Fibroblast of pulmonary artery (primary cell): ENCODE results near the gene CFAP73.
"Not testable (repeated sequence)": the region's sequence is repeated elsewhere in the genome, so short reads cannot be mapped to it uniquely, and the experiment has no call there.

ENCODE experiments used
- DNase-seq: peaks from one replicate; pipeline ENCODE4 v3.0.0-alpha.2; 2010; ENCODE audit warnings: low read depth
- H3K4me3 ChIP-seq: replicated peaks from 2 replicates; pipeline ENCODE4 v1.5.1; 2011; ENCODE audit warnings: low read depth, mild to moderate bottlenecking, control low read depth, low read length, moderate library complexity
- TF ChIP-seq, protein P1 (sequence below): IDR thresholded peaks from 2 replicates; pipeline ENCODE4 v1.5.1; 2011; ENCODE audit warnings: mild to moderate bottlenecking, control low read depth, low read length, inconsistent platforms; ENCODE audit errors: missing control alignments

Gene CFAP73

DNA sequence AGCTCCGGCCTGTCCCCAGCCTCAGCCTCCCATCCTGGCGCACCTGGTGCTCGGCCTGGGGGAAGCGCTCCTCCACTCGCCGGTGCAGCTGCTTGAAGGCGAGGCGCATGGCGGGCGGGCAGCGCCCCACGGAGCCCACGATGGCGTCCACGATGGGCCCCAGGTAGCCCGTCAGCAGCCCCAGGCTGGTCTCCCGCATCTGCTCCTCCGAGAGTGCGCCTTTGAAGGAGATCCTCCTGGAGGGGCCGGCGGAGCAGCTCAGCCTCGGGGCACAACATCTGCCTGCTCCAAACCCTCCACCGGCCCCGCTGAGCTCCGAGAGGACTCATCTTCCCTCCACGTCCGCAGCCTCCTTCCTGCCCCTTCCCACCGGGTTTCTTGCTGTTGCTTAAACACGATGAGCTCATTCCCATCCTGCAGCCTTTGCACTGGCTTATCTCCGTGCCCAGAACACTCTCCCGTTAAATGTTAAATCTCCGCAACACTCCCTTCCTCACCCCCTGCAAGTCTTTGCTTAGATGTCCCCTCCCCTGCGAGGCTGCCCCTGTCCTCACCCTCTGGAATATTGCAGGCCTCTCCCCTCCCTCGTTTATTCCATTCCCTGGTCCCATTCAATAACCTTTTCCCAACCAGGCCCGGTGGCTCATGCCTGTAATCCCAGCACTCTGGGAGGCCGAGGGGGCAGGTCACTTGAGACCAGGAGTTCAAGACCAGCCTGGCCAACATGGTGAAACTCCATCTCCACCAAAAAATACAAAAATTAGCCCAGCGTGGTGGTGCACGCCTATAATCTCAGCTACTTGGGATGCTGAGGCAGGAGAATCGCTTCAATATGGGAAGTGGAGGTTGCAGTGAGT is 37.3 kb upstream of the CFAP73 start:
- DNase-seq = no peak
- TF ChIP-seq, protein P1, sequence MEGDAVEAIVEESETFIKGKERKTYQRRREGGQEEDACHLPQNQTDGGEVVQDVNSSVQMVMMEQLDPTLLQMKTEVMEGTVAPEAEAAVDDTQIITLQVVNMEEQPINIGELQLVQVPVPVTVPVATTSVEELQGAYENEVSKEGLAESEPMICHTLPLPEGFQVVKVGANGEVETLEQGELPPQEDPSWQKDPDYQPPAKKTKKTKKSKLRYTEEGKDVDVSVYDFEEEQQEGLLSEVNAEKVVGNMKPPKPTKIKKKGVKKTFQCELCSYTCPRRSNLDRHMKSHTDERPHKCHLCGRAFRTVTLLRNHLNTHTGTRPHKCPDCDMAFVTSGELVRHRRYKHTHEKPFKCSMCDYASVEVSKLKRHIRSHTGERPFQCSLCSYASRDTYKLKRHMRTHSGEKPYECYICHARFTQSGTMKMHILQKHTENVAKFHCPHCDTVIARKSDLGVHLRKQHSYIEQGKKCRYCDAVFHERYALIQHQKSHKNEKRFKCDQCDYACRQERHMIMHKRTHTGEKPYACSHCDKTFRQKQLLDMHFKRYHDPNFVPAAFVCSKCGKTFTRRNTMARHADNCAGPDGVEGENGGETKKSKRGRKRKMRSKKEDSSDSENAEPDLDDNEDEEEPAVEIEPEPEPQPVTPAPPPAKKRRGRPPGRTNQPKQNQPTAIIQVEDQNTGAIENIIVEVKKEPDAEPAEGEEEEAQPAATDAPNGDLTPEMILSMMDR = no peak
- H3K4me3 ChIP-seq = no peak overlapping the region

DNA sequence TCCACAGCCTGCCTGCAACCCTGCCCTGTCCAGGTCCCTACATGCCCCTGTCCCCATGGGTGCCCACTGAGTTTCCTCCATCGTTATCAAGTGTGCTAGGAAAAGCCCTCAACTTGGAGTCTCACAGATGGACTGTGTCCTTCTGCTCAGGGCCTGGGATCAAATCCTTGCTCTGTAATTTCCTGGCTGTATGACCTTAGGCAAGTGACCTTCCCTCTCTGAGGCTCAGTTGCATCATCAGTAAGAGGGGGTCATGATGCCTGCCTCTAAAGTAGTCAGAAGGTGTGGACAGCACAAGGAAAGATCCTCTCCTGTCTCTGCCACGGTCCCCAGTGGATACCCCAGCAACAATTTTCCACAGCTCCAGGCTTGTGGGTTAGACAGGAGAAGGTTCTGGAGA is 36.1 kb upstream of the CFAP73 start:
- H3K4me3 ChIP-seq = no peak overlapping the region
- no peak for DNase-seq
- TF ChIP-seq, protein P1 = no peak

DNA sequence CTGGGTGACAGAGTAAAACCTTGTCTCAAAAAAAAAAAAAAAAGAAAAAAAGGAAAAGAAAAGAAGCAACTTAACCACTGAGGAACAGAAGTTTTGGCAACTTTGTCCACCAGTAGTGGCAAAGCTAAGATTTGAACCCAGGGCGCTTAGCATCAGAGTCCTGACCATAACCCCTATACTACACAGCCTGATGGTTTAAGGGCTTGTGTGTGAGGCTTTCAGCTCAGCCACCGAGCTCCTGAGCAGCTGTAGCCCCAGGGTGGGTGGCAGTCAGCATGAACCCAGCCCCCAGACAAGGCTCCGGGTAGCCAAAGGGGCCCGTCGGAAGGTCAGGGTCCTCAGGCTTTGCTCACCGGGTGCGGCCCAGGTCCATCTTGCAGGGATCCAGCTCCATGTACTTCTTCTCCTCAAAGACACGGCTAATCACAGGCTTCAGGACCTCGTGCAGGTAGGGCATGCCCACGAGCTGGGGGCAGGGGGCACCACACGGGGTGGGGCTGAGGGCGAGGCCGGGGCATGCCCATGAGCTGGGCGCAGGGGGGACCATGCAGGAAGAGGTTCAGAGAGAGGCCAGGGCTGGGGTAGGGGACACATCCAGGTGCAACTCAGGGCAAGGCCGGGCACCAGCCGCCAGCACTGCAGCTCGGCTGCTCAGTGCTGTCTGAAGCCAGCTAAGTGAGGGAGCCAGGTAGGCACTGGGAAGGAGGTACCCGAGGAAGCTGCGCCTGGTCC is 34.9 kb upstream of the CFAP73 start:
- H3K4me3 ChIP-seq = no peak overlapping the region
- no peak for DNase-seq
- TF ChIP-seq, protein P1 = no peak

DNA sequence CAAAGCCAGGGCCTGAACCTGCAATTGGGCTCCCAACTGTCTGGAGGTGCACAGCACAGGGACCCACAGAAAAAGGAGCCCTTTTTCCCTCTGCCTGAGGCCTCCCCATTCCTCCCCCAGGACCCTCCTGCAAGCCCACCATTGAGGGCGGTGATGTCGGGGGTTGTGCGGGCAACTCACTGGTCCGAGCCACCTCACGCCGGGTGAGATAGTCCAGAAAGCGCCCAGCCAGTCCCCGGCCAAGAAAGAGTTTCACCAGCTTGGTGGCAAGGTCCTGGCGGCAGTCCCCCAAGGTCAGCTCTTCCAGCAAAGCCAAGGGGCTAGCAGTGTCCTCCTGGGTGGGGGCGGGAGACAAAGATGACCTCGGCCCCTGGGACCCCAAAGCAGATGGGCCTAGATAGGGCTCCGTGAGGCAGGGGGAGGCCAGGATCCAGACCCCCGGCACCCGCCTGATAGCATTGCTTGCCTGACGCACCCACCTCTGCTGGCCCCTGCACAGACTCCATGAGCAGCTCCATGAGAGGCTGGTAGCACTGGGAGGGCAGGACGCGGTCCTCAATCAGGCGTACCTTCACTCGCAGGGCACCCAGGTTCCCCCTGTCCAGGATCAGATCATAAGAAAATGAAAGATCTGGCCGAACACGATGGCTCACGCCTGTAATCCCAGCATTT is 33.9 kb upstream of the CFAP73 start:
- no peak overlapping the region for H3K4me3 ChIP-seq
- TF ChIP-seq, protein P1 = no peak
- no peak for DNase-seq

DNA sequence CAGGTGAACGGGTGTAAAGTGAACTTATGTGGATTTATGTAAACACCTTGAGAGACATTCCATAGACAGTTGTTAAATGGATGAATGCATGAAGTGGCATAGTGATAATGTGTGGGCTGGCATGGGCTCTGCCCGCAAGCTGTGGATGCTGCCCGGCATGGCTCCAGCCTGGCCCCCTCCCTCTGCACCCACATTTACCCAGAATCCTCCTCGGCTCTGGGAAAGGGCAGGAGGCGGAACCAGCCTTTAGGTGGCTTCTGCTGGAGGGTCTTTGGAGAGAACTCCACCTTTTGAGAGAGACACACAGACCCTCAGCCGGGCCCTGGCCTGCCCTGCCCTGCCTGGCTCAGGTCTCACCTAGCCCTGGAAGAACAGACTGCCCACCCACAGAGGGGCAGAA is 32.6 kb upstream of the CFAP73 start:
- TF ChIP-seq, protein P1 = no peak
- no peak for DNase-seq
- no peak overlapping the region for H3K4me3 ChIP-seq

DNA sequence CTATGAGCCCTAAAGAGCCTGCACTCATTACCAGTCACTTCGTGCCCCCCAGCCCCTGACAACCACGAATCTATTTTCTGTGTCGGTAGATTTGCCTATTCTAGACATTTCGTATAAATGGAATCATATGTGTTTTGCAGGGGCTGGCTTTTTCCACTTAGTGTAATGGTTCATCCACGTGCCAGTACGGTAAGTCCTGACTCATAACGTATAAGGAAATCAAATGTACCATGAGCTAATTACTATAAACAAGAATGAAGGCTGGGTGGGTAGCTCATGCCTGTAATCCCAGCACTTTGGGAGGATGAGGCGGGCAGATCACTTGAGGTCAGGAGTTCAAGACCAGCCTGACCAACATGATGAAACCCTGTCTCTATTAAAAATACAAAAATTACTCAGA is 31.8 kb upstream of the CFAP73 start:
- not testable (repeated sequence) for H3K4me3 ChIP-seq, DNase-seq

DNA sequence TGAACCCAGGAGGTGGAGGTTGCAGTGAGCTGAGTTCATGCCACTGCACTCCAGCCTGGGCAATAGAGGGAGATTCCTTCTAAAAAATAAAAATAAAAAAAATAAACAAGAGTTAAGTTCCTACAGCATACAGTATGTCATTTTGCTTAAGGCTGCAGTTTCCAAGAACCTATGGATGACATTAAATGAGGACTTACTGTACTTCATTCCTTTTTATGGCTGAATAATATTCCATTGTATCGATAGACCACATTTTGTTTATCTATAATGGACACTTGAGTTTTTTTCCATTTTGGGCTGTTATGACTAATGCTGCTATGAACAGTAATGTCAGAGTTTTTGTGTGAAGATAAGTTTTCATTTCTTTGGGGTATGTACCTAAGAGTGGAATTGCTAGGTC is 31.4 kb upstream of the CFAP73 start:
- no peak for DNase-seq
- no peak overlapping the region for H3K4me3 ChIP-seq
- TF ChIP-seq, protein P1 = no peak
